ENCODE measurements around the gene GSAP.

GSAP gene

DNA sequence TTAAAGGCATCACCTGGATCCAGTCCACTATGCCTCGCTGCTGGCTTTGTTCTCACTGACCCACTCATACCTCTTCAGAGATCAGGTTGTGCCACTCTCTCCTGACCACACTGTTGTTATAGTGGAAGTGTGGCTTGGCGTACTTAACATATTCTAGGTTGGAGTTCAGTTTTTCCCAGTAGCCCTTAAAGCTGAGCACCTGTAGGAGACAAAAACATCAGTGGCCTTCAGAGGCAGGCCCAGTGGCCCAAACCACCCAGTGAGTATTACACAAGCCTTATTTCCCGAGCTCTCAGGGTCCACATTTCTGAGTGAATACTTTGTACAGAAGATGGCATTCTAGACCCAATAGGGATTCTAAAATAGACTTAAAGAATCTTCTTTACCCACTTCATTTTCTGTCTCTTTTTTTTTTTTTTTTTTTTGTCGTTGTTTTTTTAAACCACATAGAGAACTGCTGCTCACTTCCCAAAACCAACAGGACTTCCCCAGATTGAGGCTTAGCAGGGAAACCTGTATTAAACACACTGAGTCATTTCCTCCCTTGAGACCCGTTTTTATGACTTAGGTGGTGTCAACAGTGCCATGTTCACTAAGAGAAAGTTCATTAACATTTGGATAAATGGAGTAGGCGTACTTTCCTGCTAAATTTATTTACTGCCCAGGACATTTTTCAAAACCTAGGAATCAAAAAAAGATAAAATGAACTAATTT, 85.8 kb downstream of the GSAP start:
- peak; percentile 74 for DNase-seq (ENCODE audit: low read depth)
- no peak for TF ChIP-seq CTCF (conservative IDR thresholded peaks at IDR 0.05; ENCODE audit: control insufficient read depth, insufficient read depth, low read depth, low read length)

GRCh38 chr7:77329466-77330168, 86.5 kb downstream of the GSAP start:
- no peak for TF ChIP-seq CTCF (conservative IDR thresholded peaks at IDR 0.05; ENCODE audit: control insufficient read depth, insufficient read depth, low read depth, low read length)
- no peak for DNase-seq (ENCODE audit: low read depth)
- H3K4me3 ChIP-seq (ENCODE audit: control insufficient read depth, low read depth, low read length) = no peak overlapping the region

More for the DNA sequence above, 85.8 kb downstream of the GSAP start:
- no peak overlapping the region for H3K4me3 ChIP-seq (ENCODE audit: control insufficient read depth, low read depth, low read length)

DNA sequence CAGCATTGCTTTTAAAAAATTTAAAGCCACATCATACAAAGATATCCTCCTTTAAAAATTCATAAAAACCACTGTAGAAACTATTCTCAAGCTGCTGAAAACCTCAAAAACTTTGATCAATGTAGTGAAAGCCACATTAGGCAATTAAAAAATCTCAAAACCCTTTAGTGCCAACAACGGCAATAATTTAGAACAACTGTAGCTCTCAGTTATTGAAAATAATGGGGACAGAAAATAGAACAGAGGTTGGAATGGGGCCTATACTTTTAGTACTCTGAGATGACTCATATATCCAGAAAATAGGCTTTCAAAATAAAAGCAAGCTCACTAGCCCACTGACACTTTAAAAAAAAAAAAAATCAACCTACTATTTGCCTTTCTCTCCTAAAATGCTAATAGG, 87.5 kb downstream of the GSAP start:
- H3K4me3 ChIP-seq (ENCODE audit: control insufficient read depth, low read depth, low read length) = no peak overlapping the region
- no peak for TF ChIP-seq CTCF (conservative IDR thresholded peaks at IDR 0.05; ENCODE audit: control insufficient read depth, insufficient read depth, low read depth, low read length)
- peak; percentile 55 for DNase-seq (ENCODE audit: low read depth)

- H3K4me3 ChIP-seq (ENCODE audit: control insufficient read depth, low read depth, low read length) = no peak overlapping the region
- TF ChIP-seq CTCF (conservative IDR thresholded peaks at IDR 0.05; ENCODE audit: control insufficient read depth, insufficient read depth, low read depth, low read length) = no peak
- no peak for DNase-seq (ENCODE audit: low read depth)
Observed at GRCh38 chr7:77327932-77328628, 88.1 kb downstream of the GSAP start.

GRCh38 chr7:77327067-77327931, 88.8 kb downstream of the GSAP start:
- no peak overlapping the region for H3K4me3 ChIP-seq (ENCODE audit: control insufficient read depth, low read depth, low read length)
- TF ChIP-seq CTCF (conservative IDR thresholded peaks at IDR 0.05; ENCODE audit: control insufficient read depth, insufficient read depth, low read depth, low read length) = no peak
- peak; percentile 68 for DNase-seq (ENCODE audit: low read depth)

GRCh38 chr7:77326131-77326530, 90.0 kb downstream of the GSAP start:
- peak; percentile 37 for DNase-seq (ENCODE audit: low read depth)
- TF ChIP-seq CTCF (conservative IDR thresholded peaks at IDR 0.05; ENCODE audit: control insufficient read depth, insufficient read depth, low read depth, low read length) = no peak
- H3K4me3 ChIP-seq (ENCODE audit: control insufficient read depth, low read depth, low read length) = no peak overlapping the region

All from fibroblast of mammary gland (primary cell).